B cell (primary cell): ENCODE measurements around the gene TAOK2. TPM values are rescaled to one million over a fixed set of nuclear protein-coding genes. Genes with fewer than 3 reads are reported as not detected.
A peak's percentile ranks its signal among the peaks of the same experiment; 100 is the strongest.

Experiments
- ATAC-seq: fragments of 200-7000 bp; cut with Tn5 transposase; one replicate; pipeline ENCODE4 v1.10.0; 2021; ENCODE audit warnings: low read depth, mild to moderate bottlenecking, moderate number of reproducible peaks, moderate library complexity
- CTCF ChIA-PET: fragments of 350-600 bp; sonication (Branson Sonifier 250); formaldehyde crosslinking; loops from one replicate; lab custom pipeline; 2021; ENCODE audit warnings: antibody characterized with exemption, inconsistent platforms; lab: Charles Lee
- POLR2A ChIA-PET: fragments of 350-600 bp; sonication (Branson Sonifier 250); formaldehyde crosslinking; loops from one replicate; lab custom pipeline; 2021; ENCODE audit warnings: antibody characterized with exemption; lab: Charles Lee
- DNase-seq: peaks from one replicate; pipeline ENCODE4 v3.0.0; 2013
- H2AFZ ChIP-seq: 2 replicates; pipeline ENCODE4 v1.6.1; 2012; ENCODE audit warnings: mild to moderate bottlenecking, low read depth, low read length; ENCODE audit not compliant: insufficient read depth, poor library complexity, severe bottlenecking
- H3K27ac ChIP-seq, 2 donors: 1 replicate in 1 of 2; 2 replicates in 1 of 2; pipeline ENCODE4 v1.5.1; 2012 to 2013; ENCODE audit warnings: low read length in 2 of 2, mild to moderate bottlenecking in 2 of 2, moderate library complexity in 1 of 2
- H3K27me3 ChIP-seq, 4 experiments: fragments of 200-600 bp in 1 of 4; sonication (generic) in 1 of 4; replicated peaks in 1 of 4; 1 replicate in 2 of 4; 2 replicates in 2 of 4; pipeline versions ENCODE4 v1.6.1 to v1.7.0; 2013 to 2016; ENCODE audit warnings: low read length in 3 of 4, mild to moderate bottlenecking in 2 of 4, mixed read lengths in 1 of 4, moderate library complexity in 1 of 4; ENCODE audit not compliant: insufficient read depth in 4 of 4, control insufficient read depth in 3 of 4; ENCODE audit errors: control extremely low read depth in 1 of 4
- H3K36me3 ChIP-seq, 2 experiments: replicated peaks in 1 of 2; 1 replicate in 1 of 2; 2 replicates in 1 of 2; pipeline versions ENCODE4 v1.6.1 to v1.7.1; 2013; ENCODE audit warnings: low read length in 1 of 2; ENCODE audit not compliant: insufficient read depth in 2 of 2, control insufficient read depth in 1 of 2; ENCODE audit errors: control extremely low read depth in 1 of 2, extremely low read depth in 1 of 2
- H3K4me1 ChIP-seq, 2 donors: fragments of 200-600 bp in 1 of 2; sonication (generic) in 1 of 2; 1 replicate in 1 of 2; 2 replicates in 1 of 2; pipeline versions ENCODE4 v1.5.1 to v1.6.1; 2013 to 2017; ENCODE audit warnings: low read length in 2 of 2; ENCODE audit not compliant: control insufficient read depth in 2 of 2, insufficient read depth in 2 of 2
- H3K4me2 ChIP-seq: replicated peaks from 2 replicates; pipeline ENCODE3; 2012; ENCODE audit warnings: mild to moderate bottlenecking, low read depth, low read length; ENCODE audit not compliant: poor library complexity, severe bottlenecking
- H3K4me3 ChIP-seq, 5 experiments: fragments of 200-600 bp in 1 of 5; sonication (generic) in 1 of 5; 1 replicate in 3 of 5; 2 replicates in 2 of 5; pipeline versions ENCODE4 v1.5.1 to v1.7.0; 2011 to 2016; ENCODE audit warnings: low read length in 4 of 5, mild to moderate bottlenecking in 4 of 5, low read depth in 2 of 5, control low read depth in 1 of 5, moderate library complexity in 1 of 5; ENCODE audit not compliant: insufficient read depth in 1 of 5; ENCODE audit errors: control extremely low read depth in 1 of 5, extremely low read depth in 1 of 5
- H3K79me2 ChIP-seq: fragments of 200-600 bp; sonication (generic); one replicate; pipeline ENCODE4 v1.6.0; 2016; ENCODE audit warnings: low read length; ENCODE audit not compliant: control insufficient read depth, insufficient read depth
- H3K9ac ChIP-seq: fragments of 200-600 bp; sonication (generic); 2 replicates; pipeline ENCODE4 v1.6.1; 2017; ENCODE audit warnings: mild to moderate bottlenecking, low read length, moderate library complexity
- H3K9me3 ChIP-seq, 3 donors: one replicate each; pipeline versions ENCODE4 v1.6.1 to v1.7.1; 2013; ENCODE audit warnings: low read length in 2 of 3; ENCODE audit not compliant: control insufficient read depth in 2 of 3, insufficient read depth in 1 of 3; ENCODE audit errors: control extremely low read depth in 1 of 3
- H4K20me1 ChIP-seq: 2 replicates; pipeline ENCODE4 v1.6.0; 2012; ENCODE audit warnings: mild to moderate bottlenecking, low read length; ENCODE audit not compliant: insufficient read depth, control insufficient read depth, poor library complexity, severe bottlenecking
- H3K27ac Mint-ChIP-seq: one replicate; pipeline ENCODE4 v1.8.0; 2021; ENCODE audit warnings: mixed read lengths
- H3K27me3 Mint-ChIP-seq: one replicate; pipeline ENCODE4 v1.8.0; 2021; ENCODE audit warnings: mixed read lengths
- H3K4me1 Mint-ChIP-seq: one replicate; pipeline ENCODE4 v1.8.0; 2021; ENCODE audit warnings: mixed read lengths
- H3K4me3 Mint-ChIP-seq: one replicate; pipeline ENCODE4 v1.8.0; 2021; ENCODE audit warnings: mixed read lengths
- H3K9me3 Mint-ChIP-seq: one replicate; pipeline ENCODE4 v1.8.0; 2022; ENCODE audit warnings: mixed read lengths; ENCODE audit not compliant: insufficient read depth
- CTCF ChIP-seq: fragments of 200-600 bp; IDR thresholded peaks from one replicate; pipeline ENCODE4 v1.8.0; 2022; ENCODE audit warnings: antibody characterized with exemption, mild to moderate bottlenecking
- EZH2 ChIP-seq: IDR thresholded peaks from 2 replicates; pipeline ENCODE4 v1.6.1; 2012; ENCODE audit warnings: borderline replicate concordance, low read depth, mild to moderate bottlenecking, moderate library complexity, low read length; ENCODE audit not compliant: insufficient read depth, poor library complexity, severe bottlenecking
- WGBS: methylation state at CpG from one replicate; pipeline ENCODE4 v1.1.5; 2013; ENCODE audit warnings: missing lambda C conversion rate; ENCODE audit not compliant: insufficient coverage; 5-methylcytosine and 5-hydroxymethylcytosine counted together
- intact Hi-C: fragments of 100-400 bp; cut with micrococcal nuclease; formaldehyde crosslinking; loops from one replicate; pipeline ENCODE4 v1.10.0; 2022
- polyA minus RNA-seq: library from RNA; depleted of rRNA, polyadenylated mRNA; stranded (reverse); fragments of >200 nt; gene quantifications from 2 replicates; pipeline ENCODE4 v1.2.3, GENCODE V29; 2012
- polyA plus RNA-seq: library from polyadenylated mRNA; depleted of rRNA; stranded (reverse); fragments of >200 nt; gene quantifications from 2 replicates; pipeline ENCODE4 v1.2.3, GENCODE V29; 2012
- total RNA-seq, 2 donors: library from RNA; stranded (reverse); fragments of 120-200 nt in 1 of 2; gene quantifications; 1 replicate in 1 of 2; 2 replicates in 1 of 2; pipeline versions ENCODE4 v1.2.3 to v1.2.4, GENCODE V29; 2013 to 2022

TAOK2 gene
- total RNA-seq (50.8 and 51.9 TPM in 2 replicates), polyA plus RNA-seq (25.5 and 30.3 TPM in 2 replicates), polyA minus RNA-seq (27.6 and 30.0 TPM in 2 replicates)
- 21.0 TPM for total RNA-seq (2013)

GRCh38 chr16:29973384-29974246 is at the start of gene TAOK2:
Gene TAOK2, plus strand, starts transcription at chr16:29973868. Its CDS starts 3,905 bp downstream, at chr16:29977773.
- H3K27ac ChIP-seq: peak within 1 kb of the TSS; percentile 73 to 79

More at GRCh38 chr16:29973384-29974246, at the start of gene TAOK2:
- peak within 1 kb of the TSS; percentile 99 for H2AFZ ChIP-seq
- ChIA-PET CTCF (interaction anchor here (0.7 to 2.0 kb wide), 10 partner anchors 10 to 227 kb away, joined by 3 to 14 read pairs (median 4); partner anchors contain the start of genes KCTD13 and TMEM219), POLR2A (interaction anchor here (0.6 to 1.5 kb wide), 9 partner anchors 12 to 775 kb away, joined by 3 to 16 read pairs (median 4); partner anchors contain the start of genes HIRIP3, KCTD13, TBX6 and TMEM219)
- peaks cover 16% of the 10 kb centered on the region for H4K20me1 ChIP-seq
- TF ChIP-seq EZH2 (no peak), CTCF (no peak)
- no peaks in the 10 kb centered on the region for H3K27me3 ChIP-seq
- intact Hi-C loops: loop anchor here (1.0 to 5.0 kb wide), 9 partner anchors 11 to 724 kb away; partner anchors contain the start of genes ALDOA, CDIPT, FBRS and INO80E
- H3K4me3 ChIP-seq: peak within 1 kb of the TSS; percentile 79 to 100 (median 99)
- peak; percentile 99 for ATAC-seq
- H3K9me3 Mint-ChIP-seq: no peaks in the 10 kb centered on the region
- H3K79me2 ChIP-seq: peaks cover 41% of the 10 kb centered on the region
- no peaks in the 10 kb centered on the region for H3K9me3 ChIP-seq
- peak within 1 kb of the TSS; percentile 90 for H3K9ac ChIP-seq
- H3K4me3 Mint-ChIP-seq: peak within 1 kb of the TSS; percentile 95
- peaks cover 2 to 14% of the 10 kb centered on the region in 2 experiments for H3K36me3 ChIP-seq
- H3K27me3 Mint-ChIP-seq: no peaks in the 10 kb centered on the region
- H3K4me1 Mint-ChIP-seq: peaks cover 36% of the 10 kb centered on the region
- WGBS: 5% methylated on average over 75 of the region's 75 CpGs
- peak within 1 kb of the TSS; percentile 94 for H3K27ac Mint-ChIP-seq
- peak; percentile 98 for DNase-seq
- peak within 1 kb of the TSS; percentile 98 for H3K4me2 ChIP-seq
- H3K4me1 ChIP-seq: peaks cover 31 to 38% of the 10 kb centered on the region in 2 donors
